ENCODE measurements around the gene GHRL.

The GHRL gene

DNA sequence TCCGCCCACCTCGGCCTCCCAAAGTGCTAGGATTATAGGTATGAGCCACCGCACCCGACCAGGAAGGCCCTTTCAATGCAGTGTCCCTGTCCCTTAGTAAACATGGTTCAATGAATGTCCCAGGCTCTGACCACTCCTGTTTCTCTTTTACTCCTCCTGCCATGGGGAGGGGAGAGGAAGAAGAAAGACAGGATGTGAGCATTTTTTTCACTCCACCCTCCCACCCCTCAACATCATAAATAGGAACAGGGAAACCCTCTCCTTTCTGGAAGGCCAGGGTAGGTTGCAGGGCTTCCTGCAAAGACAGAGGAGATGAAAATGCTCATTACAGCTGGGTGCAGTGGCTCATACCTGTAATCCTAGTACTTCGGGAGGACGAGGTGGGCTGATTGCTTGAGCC is 51.9 kb downstream of the GHRL start:
- DNase-seq = no peak

- peak; percentile 49 for DNase-seq
Measured at GRCh38 chr3:10238345-10239183, 54.2 kb downstream of the GHRL start.

Measured in OCI-M1 (cell line).